Right forelimb (tissue), 1 donor: ENCODE results near the gene PLA2G6.
"Not testable (repeated sequence)": the region's sequence is repeated elsewhere in the genome, so short reads cannot be mapped to it uniquely, and the experiment has no call there.

Experiments
- DNase-seq: peaks from one replicate; pipeline ENCODE4 v3.0.0-alpha.2; 2018

PLA2G6 gene

GRCh38 chr22:38126928-38127668, 54.5 kb downstream of the PLA2G6 start:
- peak; percentile 30 for DNase-seq

DNA sequence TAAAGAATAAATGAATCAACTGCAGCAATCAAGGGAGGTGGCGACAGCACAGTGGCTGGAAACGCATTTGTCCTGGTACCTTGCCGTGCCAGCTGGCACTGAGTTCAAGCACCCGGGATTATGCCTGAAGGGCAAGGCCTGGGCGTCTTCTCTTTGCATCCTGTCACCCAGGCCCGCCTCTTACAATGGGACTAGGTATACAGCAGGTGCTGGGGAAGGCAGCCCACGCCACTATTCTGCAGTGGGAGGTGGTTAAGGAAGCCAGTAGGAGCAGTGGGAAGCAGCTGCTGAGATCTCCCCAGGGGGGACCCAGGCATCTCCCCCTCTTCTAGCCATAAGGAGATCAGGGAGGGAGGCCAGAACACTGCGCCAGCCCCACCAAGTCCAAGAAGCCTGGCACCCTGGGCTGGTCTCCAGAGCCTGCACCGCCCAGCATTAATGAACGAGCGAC, 55.9 kb downstream of the PLA2G6 start:
- no peak for DNase-seq

- DNase-seq, result peak; percentile 33
Observed at GRCh38 chr22:38125038-38125610, 56.5 kb downstream of the PLA2G6 start.

DNA sequence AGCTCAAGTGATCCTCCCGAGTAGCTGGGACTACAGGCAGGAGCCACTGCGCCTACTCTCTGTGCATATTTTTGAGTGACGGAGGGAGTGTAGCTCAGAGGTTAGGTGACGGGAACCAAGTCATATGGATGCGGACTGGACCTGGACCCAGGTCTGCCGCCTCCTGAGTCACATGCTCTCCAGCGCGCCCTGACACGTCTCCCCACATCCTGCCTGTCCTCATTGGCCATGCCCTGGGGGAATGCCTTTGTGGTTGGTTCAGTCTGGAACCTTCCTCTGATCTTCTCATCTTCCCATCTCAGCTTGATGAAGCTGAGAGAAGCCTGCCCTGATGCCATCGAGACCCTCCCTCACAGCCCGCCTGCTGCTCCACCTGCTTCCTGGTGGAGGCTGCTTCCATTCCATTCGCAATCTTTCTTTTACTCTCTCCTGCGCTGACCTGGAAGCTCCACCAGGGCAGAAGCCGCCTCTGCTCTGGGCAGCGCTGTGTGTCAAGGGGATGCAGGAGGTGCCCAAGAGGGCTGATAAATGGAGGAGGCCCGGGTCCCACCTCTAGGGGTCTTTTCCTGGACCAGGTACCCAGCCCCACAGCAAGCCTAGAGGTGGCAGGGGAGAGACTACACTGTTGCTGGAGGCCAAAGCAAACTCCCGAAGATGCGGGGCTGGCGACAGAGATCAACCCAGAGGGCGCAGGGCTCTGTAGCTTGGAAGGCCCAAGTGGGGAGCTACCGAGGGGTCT, 57.2 kb downstream of the PLA2G6 start:
- peak; percentile 24 for DNase-seq

- DNase-seq, result no peak
Observed at GRCh38 chr22:38122616-38123015, 59.0 kb downstream of the PLA2G6 start.

GRCh38 chr22:38120359-38121110, 61.1 kb downstream of the PLA2G6 start:
- peak; percentile 38 for DNase-seq

DNA sequence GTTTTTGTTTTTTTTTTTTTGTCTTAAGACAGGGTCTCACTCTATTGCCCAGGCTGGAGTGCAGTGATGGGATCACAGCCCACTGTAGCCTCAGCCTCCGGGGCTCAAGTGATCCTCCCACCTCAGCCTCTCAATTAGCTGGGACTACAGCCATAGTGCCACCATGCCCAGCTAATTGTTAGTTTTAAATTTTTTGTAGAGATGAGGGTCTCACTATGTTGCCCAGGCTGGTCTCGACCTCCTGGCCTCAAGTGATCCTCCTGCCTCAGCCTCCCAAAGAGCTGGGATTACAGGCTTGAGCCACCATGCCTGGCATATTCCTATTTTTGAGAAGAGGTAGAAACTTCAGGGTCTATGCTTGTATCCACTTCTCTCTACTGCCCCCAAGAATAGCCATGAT, 62.9 kb downstream of the PLA2G6 start:
- not testable (repeated sequence) for DNase-seq

DNA sequence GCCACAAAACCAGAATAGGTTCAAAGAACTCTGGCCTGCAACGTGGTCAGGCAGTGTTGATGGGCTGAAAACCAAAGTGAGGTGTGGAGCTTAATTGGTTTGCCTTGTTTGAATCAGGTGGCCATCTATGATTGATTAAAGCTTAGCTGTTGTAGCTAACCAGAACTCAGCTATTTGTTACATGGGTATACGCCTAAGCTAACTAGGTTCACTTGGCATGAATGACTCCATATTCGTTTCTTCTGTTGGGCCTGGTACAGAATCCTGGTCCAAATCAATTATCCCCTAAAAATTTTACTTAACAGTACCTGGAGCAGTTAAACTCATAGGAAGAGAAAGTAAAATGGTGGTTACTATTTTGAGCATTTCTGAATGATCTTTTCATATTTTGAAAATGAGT, 63.4 kb downstream of the PLA2G6 start:
- DNase-seq, result no peak

GRCh38 chr22:38117556-38117955, 64.1 kb downstream of the PLA2G6 start:
- not testable (repeated sequence) for DNase-seq

- peak; percentile 31 for DNase-seq
Observed at GRCh38 chr22:38115423-38116205, 66.0 kb downstream of the PLA2G6 start.

- peak; percentile 89 for DNase-seq
Observed at GRCh38 chr22:38114484-38115398, 66.9 kb downstream of the PLA2G6 start.

DNA sequence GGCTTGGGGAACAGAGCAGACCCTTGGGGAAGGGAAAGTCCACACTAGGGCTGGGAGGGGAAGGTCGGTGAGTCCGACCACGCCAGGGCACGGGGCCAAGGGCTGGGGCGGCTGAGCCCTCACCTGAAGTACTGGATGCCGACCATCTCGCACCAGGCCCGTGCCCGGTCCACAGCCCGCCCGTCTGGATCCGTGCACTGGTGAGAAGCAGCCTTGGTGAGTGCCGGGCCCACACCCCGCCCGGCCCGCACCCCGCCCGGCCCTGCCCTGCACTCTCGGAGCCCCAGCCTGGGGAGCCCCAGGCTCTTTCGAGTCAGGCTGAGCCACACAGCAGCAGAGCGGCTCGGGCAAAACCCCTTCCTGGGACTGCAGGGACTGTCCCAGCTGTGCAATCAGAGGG, 69.2 kb downstream of the PLA2G6 start:
- DNase-seq, result peak; percentile 34

DNA sequence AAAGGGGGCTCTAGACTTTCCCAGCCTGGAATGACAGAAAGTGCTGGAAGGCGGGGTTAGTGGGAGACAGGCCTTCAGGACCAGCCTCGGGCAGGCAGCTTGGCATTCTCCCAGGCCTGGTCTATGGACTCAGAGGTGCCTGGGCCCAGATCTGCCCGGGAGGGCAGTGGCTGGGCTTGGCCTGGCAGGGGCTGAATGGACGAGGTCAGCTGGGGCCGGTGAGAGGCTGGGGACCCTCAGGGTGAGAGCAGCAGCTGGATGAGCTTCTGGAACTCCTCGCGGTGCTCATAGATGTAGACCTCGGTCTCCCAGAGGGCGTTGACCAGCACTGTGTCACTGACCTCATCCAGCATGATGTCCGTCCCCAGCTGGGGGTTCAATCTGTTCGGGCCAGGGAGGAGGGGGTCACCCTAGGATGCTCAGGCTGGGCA, 69.7 kb downstream of the PLA2G6 start:
- no peak for DNase-seq

DNA sequence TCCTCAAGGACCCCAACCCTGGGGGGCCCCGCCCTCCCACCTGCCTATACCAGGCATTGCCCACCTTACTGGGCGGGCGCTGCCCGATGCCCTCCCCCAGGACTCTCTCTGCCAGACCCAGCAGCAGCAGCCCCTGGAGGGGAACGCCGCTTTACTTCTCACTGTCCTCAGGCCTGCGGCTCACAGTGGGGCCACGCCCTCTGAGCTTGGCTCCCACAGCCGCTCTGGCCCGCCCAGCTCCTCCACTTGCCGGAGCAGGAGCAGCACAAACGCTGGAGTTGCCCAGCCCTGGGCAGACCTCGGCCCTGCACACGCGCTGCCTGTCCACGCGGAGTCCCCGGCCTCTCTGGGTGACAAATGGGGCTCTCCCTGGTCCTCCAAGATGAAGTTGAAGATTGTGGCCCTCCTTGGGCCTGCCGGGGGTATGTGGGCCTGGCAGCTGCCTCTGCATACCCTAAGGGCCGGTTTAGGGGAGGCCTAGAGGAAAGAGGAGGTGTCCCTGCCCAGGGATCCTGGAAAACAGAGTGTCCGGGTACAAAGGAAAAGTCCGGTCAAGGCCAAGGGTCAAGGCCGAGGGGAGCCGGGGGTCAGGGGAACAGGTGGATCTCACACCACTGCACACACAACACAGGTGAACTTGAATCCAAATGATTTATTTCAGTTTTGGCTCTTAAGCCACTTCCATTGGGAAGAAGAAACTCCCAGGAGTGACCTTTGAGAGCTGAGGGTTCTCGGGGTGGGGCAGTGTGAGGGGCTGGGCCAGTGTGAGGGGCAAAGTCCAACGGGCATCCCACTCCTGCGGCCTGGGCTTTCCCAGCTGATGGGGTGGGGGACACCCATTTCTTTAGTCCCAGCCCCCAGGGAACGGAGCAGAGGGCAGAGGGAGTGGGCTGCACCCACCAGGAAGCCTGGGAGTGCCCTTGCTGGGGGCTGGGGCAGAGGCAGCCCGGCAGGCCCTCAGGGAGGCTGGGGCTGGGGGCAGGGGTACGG, 70.5 kb downstream of the PLA2G6 start:
- peak; percentile 40 for DNase-seq

DNA sequence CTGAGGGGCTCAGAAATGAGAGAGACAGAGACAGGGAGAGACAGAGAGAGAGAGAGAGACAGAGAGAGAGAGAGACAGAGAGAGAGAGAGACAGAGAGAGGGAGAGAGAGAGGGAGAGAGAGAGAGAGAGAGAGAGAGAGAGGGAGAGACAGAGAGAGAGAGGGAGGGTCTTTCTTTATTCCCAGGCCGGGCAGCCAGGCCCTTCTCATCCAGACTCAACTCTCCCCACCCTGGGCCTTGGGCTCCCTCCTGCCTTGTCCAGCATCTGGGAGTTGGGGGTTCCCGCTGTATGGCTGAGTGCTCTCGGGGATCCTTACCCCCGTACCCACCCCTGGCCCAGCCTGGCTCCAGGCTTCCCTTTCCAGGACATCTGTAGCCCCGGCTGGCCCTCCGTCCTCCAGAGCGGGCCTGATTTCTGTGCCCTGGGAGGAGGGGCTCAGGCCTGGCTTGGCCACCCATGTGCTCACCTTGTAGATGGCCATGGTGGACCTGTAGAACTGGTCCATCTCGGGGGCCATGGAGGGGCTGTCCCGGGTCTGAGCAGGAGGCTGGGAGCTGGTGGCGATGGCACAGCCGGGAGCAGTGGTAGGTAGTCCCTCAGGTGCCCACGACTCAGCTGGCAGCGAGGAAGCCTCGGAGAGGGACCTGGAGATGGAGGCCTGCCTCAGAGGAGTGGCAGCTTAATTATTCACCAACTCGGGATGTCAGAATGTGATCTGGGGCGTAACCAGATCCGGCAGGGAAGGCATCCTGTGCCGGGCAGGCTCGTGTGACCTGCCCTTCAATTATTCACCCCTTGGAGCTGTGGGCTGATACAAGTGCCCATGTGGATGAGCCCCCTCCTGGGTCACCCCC, 71.4 kb downstream of the PLA2G6 start, which contains the start of gene BAIAP2L2:
Gene BAIAP2L2 (minus strand): TSS at position 677 of the 855 bp plus-strand sequence. CDS start 159 bp downstream, at position 518.
- DNase-seq, result peak; percentile 39

GRCh38 chr22:38109371-38110001, 72.1 kb downstream of the PLA2G6 start:
- DNase-seq, result peak; percentile 43

DNA sequence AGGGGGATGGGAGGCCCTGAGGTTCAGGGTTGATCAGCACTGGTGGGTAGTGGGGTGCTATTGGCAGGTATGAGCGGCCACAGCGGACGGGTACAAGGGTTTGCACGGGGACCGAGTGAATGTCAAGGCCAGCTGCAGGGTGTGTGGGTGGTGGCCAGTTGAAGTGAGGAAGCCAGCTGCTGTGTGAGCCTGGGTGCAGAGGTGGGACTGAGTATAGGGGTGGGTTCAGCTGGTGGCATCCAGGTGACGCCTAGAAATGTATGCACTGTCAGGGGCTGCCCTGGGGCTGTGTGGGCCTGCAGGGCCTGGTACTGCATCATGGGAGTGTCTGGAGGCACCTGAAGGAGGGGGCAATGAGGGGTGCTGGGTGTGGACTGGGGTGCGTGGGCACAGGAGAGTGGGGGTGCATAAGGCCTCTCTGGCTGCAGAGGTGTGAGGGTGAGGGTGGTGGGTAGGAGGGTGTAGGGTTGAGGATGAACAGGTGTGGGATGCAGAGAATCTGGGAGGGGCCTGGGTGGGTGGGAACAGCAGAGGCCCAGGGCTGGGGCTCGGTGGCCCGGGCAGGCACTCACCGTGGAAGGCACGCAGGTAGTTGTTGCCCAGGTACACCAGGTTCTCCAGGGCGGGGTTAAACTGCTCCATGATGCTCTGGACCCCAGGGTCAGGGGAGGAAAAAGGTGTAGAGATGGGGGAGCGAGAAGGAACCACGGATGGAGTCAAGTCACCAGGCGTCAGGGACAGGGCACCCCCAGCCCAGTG, 72.9 kb downstream of the PLA2G6 start:
- peak; percentile 36 for DNase-seq
